Aorta (tissue), 5 donors: ENCODE measurements around the gene IQCE. TPM values are rescaled to one million over a fixed set of nuclear protein-coding genes. Genes with fewer than 3 reads are reported as not detected.

Experiments
- ATAC-seq: fragments of 200-7000 bp; cut with Tn5 transposase; one replicate; pipeline ENCODE4 v1.9.1; 2022; ENCODE audit warnings: moderate library complexity; ENCODE audit not compliant: low FRiP score
- DNase-seq, 2 donors: peaks; one replicate each; pipeline ENCODE4 v3.0.0-alpha.2; 2020
- H3K27ac ChIP-seq, 2 donors: one replicate each; pipeline ENCODE4 v1.5.1; 2013; ENCODE audit warnings: low read length in 2 of 2, mild to moderate bottlenecking in 2 of 2, moderate library complexity in 2 of 2, control low read depth in 1 of 2, inconsistent platforms in 1 of 2, low read depth in 1 of 2
- H3K27me3 ChIP-seq, 2 donors: one replicate each; pipeline ENCODE4 v1.6.1; 2013; ENCODE audit warnings: control low read depth in 1 of 2, low read length in 1 of 2, mild to moderate bottlenecking in 1 of 2, moderate library complexity in 1 of 2; ENCODE audit not compliant: insufficient read depth in 2 of 2, control insufficient read depth in 1 of 2
- H3K36me3 ChIP-seq, 2 donors: one replicate each; pipeline ENCODE4 v1.6.1; 2013; ENCODE audit warnings: control low read depth in 1 of 2, low read length in 1 of 2, mild to moderate bottlenecking in 1 of 2; ENCODE audit not compliant: insufficient read depth in 2 of 2, control insufficient read depth in 1 of 2
- H3K4me1 ChIP-seq, 2 donors: one replicate each; pipeline ENCODE4 v1.6.1; 2013; ENCODE audit warnings: low read length in 2 of 2, control low read depth in 1 of 2, mild to moderate bottlenecking in 1 of 2, moderate library complexity in 1 of 2; ENCODE audit not compliant: insufficient read depth in 2 of 2, control insufficient read depth in 1 of 2
- H3K4me3 ChIP-seq, 2 donors: one replicate each; pipeline ENCODE4 v1.5.1; 2013; ENCODE audit warnings: low read length in 2 of 2, control low read depth in 1 of 2, mild to moderate bottlenecking in 1 of 2
- H3K9me3 ChIP-seq: one replicate; pipeline ENCODE4 v1.6.1; 2013; ENCODE audit warnings: mild to moderate bottlenecking, low read length; ENCODE audit not compliant: control insufficient read depth
- WGBS, 2 donors: extraction: QIAGEN DNeasy Blood & Tissue Kit; methylation state at CpG; one replicate each; pipeline ENCODE4 v1.1.7; 2013; 5-methylcytosine and 5-hydroxymethylcytosine counted together
- intact Hi-C, 2 donors: fragments of 100-400 bp; cut with DNase I; formaldehyde crosslinking; loops; one replicate each; pipeline versions ENCODE4 v1.14.2 to v1.15.0; 2022
- polyA plus RNA-seq, 2 donors: library from polyadenylated mRNA; stranded (reverse); fragments of 200-250 nt; gene quantifications; one replicate each; pipeline ENCODE4 v1.2.3, GENCODE V29; 2013
- total RNA-seq, 2 donors: library from RNA; stranded (reverse); fragmentation: NEBNext Ultra II Directional; extraction: Animal tissue kit (Norgen Biotek cat#: 25700); gene quantifications; one replicate each; pipeline ENCODE4 v1.2.1, GENCODE V29; 2021
- donor health status: healthy with polysubstance abuse.
- donor health status: Bipolar disorder and iron deficiency.
- donor health status: DM: no; HTN: no; CAD: no.
- donor health status: DM: no; HTN: no; CAD: no.
- donor health status: DM: yes; HTN: yes; CAD: no.

The IQCE gene
- total and polyA plus RNA-seq, 4 donors = 6.1 to 18.2 (median 11.2) TPM

DNA sequence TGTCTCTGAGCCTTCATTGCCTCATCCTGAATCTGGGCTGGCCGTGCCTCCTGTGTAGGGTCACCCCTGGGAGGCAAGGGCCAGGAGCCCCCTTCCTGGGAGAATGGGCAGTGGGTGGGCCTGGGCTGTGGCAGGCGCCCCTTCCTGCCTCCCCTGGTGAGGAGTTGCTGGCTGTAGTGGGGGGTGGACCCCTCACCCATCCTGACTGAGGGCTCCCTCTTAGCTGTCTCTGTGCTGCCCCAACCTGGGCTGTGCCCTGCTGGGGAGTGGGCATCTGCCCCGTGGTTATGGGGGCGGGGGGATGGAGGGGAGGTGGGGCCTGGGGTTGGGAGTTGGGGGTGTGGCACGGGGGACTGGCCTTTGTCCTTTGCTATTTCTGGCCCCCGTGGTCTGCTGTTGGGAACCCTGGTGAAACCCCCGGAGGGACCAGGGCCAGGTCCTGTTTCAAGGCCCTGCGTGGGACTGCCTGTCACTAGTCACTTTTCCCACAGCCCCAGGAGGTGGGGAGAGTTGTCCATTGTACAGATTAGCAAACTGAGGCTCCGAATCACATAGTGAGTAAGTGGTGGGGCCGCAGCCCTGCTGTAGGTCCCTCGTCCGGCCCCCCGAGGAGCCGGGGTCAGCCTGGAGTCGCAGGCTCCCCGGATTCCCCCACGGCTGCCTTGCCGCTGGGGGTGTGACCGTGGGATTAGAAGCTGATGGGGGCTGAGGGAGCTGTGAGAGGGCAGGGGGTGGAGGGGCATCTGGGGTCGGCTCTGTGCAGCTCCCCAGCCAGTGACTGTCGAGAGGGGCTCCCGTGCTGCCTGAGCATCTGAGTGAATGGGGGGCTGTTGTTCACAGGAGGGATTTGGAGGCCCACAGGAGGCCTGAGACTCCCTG, 75.7 kb downstream of the IQCE start:
- intact Hi-C loops = no loop called here
- Histone ChIP-seq H3K27ac (peak overlapping the region in 1 of 2 donors; percentile 49), H3K27me3 (no peaks in the 10 kb centered on the region), H3K4me1 (no peaks in the 10 kb centered on the region), H3K36me3 (no peaks in the 10 kb centered on the region), H3K4me3 (no peak overlapping the region), H3K9me3 (no peaks in the 10 kb centered on the region)
- DNase-seq (no peak), ATAC-seq (no peak)
- 82 to 84% methylated on average over 22 of the region's 22 CpGs for WGBS, 2 donors

DNA sequence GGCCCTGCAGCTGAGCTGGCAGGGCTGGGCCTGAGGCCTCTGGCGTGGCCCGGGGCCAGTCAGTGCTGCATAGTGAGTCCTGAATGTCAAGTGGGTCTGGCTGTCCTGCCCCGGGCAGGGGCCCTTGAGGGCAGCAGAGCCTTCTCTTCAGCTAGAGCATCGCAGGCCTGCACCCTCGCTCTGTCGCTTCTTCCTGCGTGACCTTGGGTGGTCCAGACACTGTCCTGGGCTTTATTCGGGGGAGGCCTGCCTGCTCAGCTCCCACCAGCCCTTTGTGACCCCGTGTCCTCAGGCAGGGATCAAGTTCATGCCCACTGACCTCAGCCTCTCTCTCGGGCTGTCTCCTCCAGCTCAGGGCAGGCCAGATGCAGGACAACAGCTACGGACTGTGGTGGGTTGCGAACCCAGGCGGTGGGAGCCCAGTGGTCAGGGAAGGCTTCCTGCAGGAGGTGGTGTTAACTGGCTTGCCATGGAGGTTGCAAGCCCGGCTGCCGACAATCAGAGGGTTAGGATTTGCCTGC, 76.4 kb downstream of the IQCE start:
- no peak for DNase-seq
- Histone ChIP-seq H3K27me3 (no peaks in the 10 kb centered on the region), H3K36me3 (no peaks in the 10 kb centered on the region), H3K9me3 (no peaks in the 10 kb centered on the region), H3K4me1 (no peaks in the 10 kb centered on the region), H3K4me3 (no peak overlapping the region), H3K27ac (no peak overlapping the region)
- 92 to 95% methylated on average over 14 to 15 of the region's 15 CpGs for WGBS, 2 donors
- intact Hi-C loops = no loop called here
- ATAC-seq = no peak

DNA sequence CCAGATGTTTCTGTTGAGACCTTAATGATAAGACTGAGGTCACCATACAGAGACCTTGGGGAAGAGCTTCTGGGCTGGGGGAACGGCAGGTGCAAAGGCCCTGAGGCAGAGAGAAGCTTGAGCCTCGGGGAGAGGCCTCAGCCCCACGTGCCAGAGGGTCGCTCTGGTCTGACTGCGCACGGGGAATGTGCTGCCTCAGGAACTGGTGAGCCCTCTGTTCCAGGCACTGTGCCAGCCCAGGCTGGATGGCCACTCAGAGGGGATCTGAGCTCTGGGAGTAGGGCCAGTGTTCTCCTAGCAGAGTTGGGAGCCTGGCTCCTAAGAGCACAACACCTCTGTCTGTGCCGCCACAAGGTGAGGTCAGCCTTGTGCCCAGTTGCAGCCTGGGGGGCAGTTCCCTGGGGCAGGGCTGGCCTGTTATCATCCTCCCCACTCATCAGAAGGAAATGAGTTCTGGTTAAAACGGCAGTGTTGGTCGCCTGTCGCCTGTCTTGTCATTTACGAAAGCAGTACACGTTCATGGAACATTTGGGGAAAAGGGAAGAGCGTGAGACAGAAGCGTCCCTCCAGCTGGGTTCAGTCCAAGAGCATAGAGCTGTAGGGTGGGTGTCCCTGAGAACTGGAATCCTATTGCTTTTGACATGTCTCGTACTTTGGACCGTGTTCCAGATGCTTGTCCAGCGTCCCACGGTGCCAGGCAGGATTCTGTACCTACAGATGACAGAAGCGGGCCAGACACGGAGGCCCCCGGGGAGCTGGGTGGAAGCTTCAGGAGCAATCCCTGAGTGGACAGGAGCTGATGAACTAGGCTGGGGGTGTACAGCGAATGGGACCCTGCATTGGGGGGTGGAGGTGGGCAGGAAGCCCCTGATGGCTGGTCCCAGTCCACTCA, 77.3 kb downstream of the IQCE start:
- no peaks in the 10 kb centered on the region for H3K36me3 ChIP-seq
- no peaks in the 10 kb centered on the region for H3K9me3 ChIP-seq
- WGBS, 2 donors = 63 to 74% methylated on average over 22 of the region's 22 CpGs
- intact Hi-C loops = no loop called here
- ATAC-seq (no peak), DNase-seq (peak; percentile 46 to 88)
- no peaks in the 10 kb centered on the region for H3K27me3 ChIP-seq
- H3K27ac ChIP-seq = no peak overlapping the region
- H3K4me1 ChIP-seq = no peaks in the 10 kb centered on the region
- H3K4me3 ChIP-seq = no peak overlapping the region

DNA sequence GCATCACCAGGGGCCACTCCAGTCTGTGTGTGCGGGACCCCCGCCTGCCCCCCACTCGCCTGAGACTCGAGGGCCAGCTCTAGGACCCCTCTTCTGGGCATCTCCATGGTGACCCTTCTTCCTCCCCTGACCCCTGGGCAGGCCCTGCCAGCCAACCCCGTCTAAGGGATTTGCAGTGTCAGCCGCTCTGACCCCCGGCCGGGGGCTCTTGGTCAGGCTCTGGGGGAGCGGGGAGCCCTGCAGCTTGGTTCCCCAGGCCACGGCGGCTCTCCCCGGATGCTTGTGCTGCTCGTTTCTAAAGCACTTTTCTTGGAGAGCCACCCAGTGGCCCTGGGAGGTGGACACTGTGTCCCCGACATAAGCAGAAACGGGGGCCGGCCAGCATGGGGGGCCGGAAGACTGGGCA, 78.3 kb downstream of the IQCE start:
- intact Hi-C loops = no loop called here
- H3K4me3 ChIP-seq = no peak overlapping the region
- DNase-seq (peak in 1 of 2 donors; percentile 52), ATAC-seq (no peak)
- no peaks in the 10 kb centered on the region for H3K4me1 ChIP-seq
- no peaks in the 10 kb centered on the region for H3K9me3 ChIP-seq
- 86 to 89% methylated on average over 17 of the region's 17 CpGs for WGBS, 2 donors
- no peak overlapping the region for H3K27ac ChIP-seq
- H3K36me3 ChIP-seq = no peaks in the 10 kb centered on the region
- no peaks in the 10 kb centered on the region for H3K27me3 ChIP-seq

DNA sequence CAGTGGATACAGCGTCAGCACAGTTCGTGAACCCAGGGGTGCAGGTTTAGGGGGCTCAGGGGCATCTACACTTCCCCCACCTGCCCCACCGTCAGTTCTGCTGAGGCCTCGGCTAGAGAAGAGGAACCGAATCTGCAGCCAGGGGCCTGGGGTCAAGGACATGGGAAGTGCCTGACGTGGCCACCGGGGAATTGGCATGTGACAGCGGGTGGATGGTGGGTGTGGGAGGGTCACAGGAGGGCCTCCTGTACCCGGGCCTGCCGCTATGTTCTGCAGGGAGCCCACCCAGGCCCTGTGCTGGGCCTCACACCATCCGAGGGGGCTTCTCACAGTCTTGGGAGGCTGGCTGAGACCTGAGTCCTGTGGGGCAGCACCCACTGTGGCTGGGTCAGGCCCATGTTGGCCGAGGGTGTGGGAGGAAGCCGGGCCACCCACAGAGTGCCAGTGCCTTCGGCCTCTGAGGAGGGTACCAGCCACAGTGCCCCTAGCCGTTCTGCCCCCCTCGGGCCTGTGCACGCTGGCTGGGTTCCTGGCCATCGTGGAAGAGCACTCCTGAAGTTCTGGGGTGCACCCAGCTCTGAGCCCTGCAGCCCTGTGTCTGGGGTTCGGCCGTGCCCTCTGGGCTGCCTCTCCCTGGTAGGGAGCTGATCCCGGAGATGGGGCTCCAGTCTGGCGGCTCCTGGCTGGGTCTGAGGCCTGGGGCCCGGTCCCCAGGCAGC, 78.9 kb downstream of the IQCE start:
- no peaks in the 10 kb centered on the region for H3K27me3 ChIP-seq
- H3K9me3 ChIP-seq = no peaks in the 10 kb centered on the region
- ATAC-seq (no peak), DNase-seq (peak; percentile 81 to 93)
- intact Hi-C loops = no loop called here
- no peaks in the 10 kb centered on the region for H3K36me3 ChIP-seq
- H3K4me3 ChIP-seq = no peak overlapping the region
- H3K4me1 ChIP-seq = no peaks in the 10 kb centered on the region
- no peak overlapping the region for H3K27ac ChIP-seq
- 73 to 74% methylated on average over 23 of the region's 23 CpGs for WGBS, 2 donors

DNA sequence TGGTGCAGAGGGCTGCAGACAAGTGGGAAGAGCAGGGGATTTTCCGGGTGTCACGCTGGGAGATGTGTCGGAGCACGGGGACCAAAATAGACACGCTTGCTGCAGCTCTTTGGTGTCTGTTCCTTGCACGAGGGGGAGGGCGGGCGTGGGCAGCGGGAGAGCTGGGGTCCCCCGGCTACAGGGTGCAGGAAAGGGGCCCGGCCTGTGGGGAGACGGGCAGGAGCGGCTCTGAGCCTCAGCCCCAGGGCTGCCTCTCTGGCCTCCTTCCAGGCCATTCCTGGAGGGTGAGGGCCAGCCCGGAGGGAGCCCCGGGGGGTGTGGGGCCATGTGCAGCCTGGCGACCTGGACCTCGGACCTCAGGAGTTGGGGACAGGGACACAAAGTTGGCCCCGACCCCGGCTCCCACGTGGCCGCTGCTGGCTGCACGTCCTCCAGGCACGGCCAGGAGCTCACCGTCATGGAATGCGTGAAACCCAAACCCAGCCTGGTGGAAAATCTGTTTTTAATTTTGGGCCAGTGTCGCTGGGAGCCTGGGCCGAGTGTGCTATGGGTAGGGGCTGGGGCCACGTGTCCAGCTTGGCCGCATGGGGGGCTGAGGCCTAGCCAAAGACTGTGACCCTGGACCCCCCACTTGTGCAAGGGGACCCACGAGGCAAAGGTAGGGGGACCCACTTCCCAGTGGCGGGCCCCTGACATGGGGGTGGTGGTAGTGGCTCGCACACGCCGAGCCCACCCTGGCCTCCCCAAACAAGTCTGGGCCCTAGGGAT, 79.6 kb downstream of the IQCE start:
- H3K27me3 ChIP-seq = no peaks in the 10 kb centered on the region
- intact Hi-C loops = no loop called here
- no peaks in the 10 kb centered on the region for H3K9me3 ChIP-seq
- no peaks in the 10 kb centered on the region for H3K36me3 ChIP-seq
- no peaks in the 10 kb centered on the region for H3K4me1 ChIP-seq
- ATAC-seq (no peak), DNase-seq (peak; percentile 81 to 91)
- 12 to 22% methylated on average over 29 to 34 of the region's 34 CpGs for WGBS, 2 donors
- no peak overlapping the region for H3K4me3 ChIP-seq
- H3K27ac ChIP-seq = peak overlapping the region in 1 of 2 donors; percentile 14

DNA sequence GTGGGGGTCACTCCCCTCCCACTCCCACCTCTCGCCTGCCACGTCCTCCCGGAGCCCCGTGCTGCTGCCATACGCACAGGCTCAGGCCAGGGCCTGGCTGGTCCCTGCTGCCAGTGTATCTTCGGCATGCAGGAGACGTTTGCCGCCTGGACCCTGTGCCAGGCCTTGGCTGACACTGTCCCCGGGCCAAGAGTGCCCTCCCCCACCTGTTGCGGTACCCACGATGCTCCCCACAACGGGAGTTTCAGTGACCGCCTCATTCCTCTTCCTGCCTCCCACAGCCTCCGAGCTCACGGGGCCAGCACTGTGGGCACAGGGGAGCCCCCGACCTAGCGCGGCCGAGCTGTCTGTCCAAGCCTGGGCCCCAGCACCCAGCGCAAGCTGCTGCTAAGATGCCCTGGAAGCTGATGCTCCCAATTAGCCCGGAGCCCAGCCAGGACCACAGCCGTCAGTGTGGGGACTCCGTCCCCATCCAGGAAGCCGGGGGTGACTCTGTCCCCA, 80.5 kb downstream of the IQCE start:
- Histone ChIP-seq H3K4me3 (no peak overlapping the region), H3K36me3 (no peaks in the 10 kb centered on the region), H3K27me3 (no peaks in the 10 kb centered on the region), H3K4me1 (no peaks in the 10 kb centered on the region), H3K27ac (peak overlapping the region in 1 of 2 donors; percentile 14), H3K9me3 (no peaks in the 10 kb centered on the region)
- 29 to 35% methylated on average over 23 to 24 of the region's 24 CpGs for WGBS, 2 donors
- intact Hi-C loops = no loop called here
- no peak for DNase-seq
- ATAC-seq = no peak
